Effector memory CD4-positive, alpha-beta T cell (primary cell): Measurements from ENCODE around the gene GDPGP1.

Experiments
- DNase-seq, 3 donors: peaks; one replicate each; pipeline ENCODE4 v3.0.0-alpha.2; 2020
- H3K27ac ChIP-seq: 2 replicates; pipeline ENCODE4 v1.7.0; 2013; ENCODE audit warnings: mild to moderate bottlenecking, low read length, moderate library complexity; ENCODE audit not compliant: insufficient read depth, poor library complexity, severe bottlenecking
- H3K27me3 ChIP-seq: replicated peaks from 2 replicates; pipeline ENCODE4 v1.7.0; 2013; ENCODE audit warnings: mild to moderate bottlenecking, low read length; ENCODE audit not compliant: insufficient read depth, control insufficient read depth, poor library complexity, severe bottlenecking
- H3K36me3 ChIP-seq: 2 replicates; pipeline ENCODE4 v1.7.0; 2013; ENCODE audit warnings: mild to moderate bottlenecking, low read length, moderate library complexity; ENCODE audit not compliant: control insufficient read depth, insufficient read depth
- H3K4me1 ChIP-seq: 2 replicates; pipeline ENCODE4 v1.7.0; 2013; ENCODE audit warnings: low read length, mild to moderate bottlenecking; ENCODE audit not compliant: control insufficient read depth, insufficient read depth, poor library complexity, severe bottlenecking
- H3K4me3 ChIP-seq: 2 replicates; pipeline ENCODE4 v1.7.0; 2013; ENCODE audit warnings: low read length, low read depth, mild to moderate bottlenecking; ENCODE audit not compliant: insufficient read depth, poor library complexity, severe bottlenecking
- H3K9me3 ChIP-seq: 2 replicates; pipeline ENCODE4 v1.7.0; 2013; ENCODE audit warnings: mild to moderate bottlenecking, low read length, moderate library complexity; ENCODE audit not compliant: control insufficient read depth

GDPGP1 gene

GRCh38 chr15:90205050-90205848 lies 28.8 kb upstream of the GDPGP1 start:
- Histone ChIP-seq H3K36me3 (no peaks in the 10 kb centered on the region), H3K9me3 (no peaks in the 10 kb centered on the region), H3K4me3 (no peak overlapping the region), H3K27me3 (no peaks in the 10 kb centered on the region), H3K27ac (no peak overlapping the region), H3K4me1 (peaks cover 20% of the 10 kb centered on the region)
- DNase-seq, result no peak

GRCh38 chr15:90205886-90206285 lies 28.1 kb upstream of the GDPGP1 start:
- no peaks in the 10 kb centered on the region for H3K27me3 ChIP-seq
- H3K27ac ChIP-seq, result no peak overlapping the region
- no peak for DNase-seq
- H3K4me1 ChIP-seq, result peaks cover 20% of the 10 kb centered on the region
- H3K36me3 ChIP-seq, result no peaks in the 10 kb centered on the region
- H3K4me3 ChIP-seq, result no peak overlapping the region
- no peaks in the 10 kb centered on the region for H3K9me3 ChIP-seq

DNA sequence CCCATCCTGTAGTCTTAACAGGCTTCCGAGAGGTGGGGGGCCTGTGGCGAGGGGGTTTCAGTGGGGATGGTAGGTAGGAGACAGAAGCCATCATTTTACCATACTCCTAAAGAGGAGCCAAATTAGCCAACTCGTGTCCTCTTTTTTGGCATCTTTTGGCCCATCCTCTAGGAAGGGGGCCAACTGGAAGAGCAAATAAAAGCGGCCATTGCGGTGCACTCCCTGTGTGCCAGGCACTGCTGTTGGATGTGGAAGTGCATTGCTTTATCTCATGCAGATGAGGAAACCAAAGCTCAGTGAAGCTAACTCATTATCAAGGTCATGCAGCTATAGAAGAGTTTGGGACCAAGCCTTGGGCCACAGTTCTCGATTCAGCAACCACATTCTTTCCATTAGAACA lies 26.8 kb upstream of the GDPGP1 start:
- Histone ChIP-seq H3K4me3 (no peak overlapping the region), H3K9me3 (no peaks in the 10 kb centered on the region), H3K36me3 (no peaks in the 10 kb centered on the region)

DNA sequence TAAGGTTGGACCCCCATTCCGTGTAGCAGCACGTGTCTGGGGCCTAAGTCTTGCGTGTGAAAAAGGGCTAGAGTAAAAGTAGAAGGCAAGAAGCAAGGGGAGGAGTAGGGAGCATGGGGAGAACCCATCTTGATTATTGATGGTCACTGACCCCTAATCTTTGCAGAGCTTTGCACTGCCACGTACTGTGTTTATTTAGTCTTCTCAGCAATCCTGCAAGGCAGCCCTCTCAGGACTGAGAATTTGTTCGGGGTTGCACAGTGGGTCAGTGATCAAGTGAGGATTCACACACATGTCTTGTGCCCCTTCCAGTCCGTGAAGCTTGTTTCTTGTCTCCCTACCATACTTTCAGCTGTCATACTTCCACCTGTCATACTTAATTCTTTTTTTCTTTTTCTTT lies 25.7 kb upstream of the GDPGP1 start:
- H3K4me1 ChIP-seq, result peaks cover 12% of the 10 kb centered on the region
- H3K27ac ChIP-seq, result no peak overlapping the region
- H3K36me3 ChIP-seq, result no peaks in the 10 kb centered on the region

More for the DNA sequence above, 26.8 kb upstream of the GDPGP1 start:
- peaks cover 23% of the 10 kb centered on the region for H3K4me1 ChIP-seq
- H3K27ac ChIP-seq, result no peak overlapping the region
- DNase-seq, result no peak
- no peaks in the 10 kb centered on the region for H3K27me3 ChIP-seq

GRCh38 chr15:90209591-90209990 lies 24.4 kb upstream of the GDPGP1 start:
- no peak for DNase-seq
- H3K36me3 ChIP-seq, result no peaks in the 10 kb centered on the region
- H3K27ac ChIP-seq, result no peak overlapping the region
- H3K4me1 ChIP-seq, result peaks cover 9% of the 10 kb centered on the region
- H3K4me3 ChIP-seq, result no peak overlapping the region
- no peaks in the 10 kb centered on the region for H3K27me3 ChIP-seq
- no peaks in the 10 kb centered on the region for H3K9me3 ChIP-seq

More for the DNA sequence above, 25.7 kb upstream of the GDPGP1 start:
- DNase-seq, result no peak
- Histone ChIP-seq H3K4me3 (no peak overlapping the region), H3K27me3 (no peaks in the 10 kb centered on the region), H3K9me3 (no peaks in the 10 kb centered on the region)

GRCh38 chr15:90210593-90210992 lies 23.4 kb upstream of the GDPGP1 start:
- Histone ChIP-seq H3K9me3 (no peaks in the 10 kb centered on the region), H3K36me3 (no peaks in the 10 kb centered on the region), H3K4me1 (peaks cover 9% of the 10 kb centered on the region), H3K27ac (no peak overlapping the region), H3K4me3 (no peak overlapping the region), H3K27me3 (no peaks in the 10 kb centered on the region)
- DNase-seq, result no peak

DNA sequence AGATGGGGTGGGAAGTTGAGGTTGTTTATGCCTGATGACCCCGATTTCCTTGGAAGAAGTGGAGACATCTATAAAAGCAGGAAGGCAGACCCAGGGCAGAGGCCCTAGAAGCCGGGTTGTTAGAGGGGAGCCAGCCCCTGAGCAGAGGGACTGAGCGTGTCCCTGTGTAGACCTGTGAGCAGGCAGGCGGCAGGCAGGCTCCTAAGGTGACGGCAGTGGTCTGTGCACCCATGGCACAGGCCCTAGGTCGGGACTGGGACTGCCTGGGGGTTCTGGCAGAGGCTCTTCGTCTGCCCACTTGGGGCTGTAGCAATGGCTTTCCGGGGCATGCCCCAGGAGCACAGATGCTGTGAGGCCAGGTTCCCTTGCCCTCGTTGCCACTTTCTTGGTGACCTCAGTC lies 23.0 kb upstream of the GDPGP1 start:
- no peak overlapping the region for H3K4me3 ChIP-seq

GRCh38 chr15:90211440-90212143 lies 22.4 kb upstream of the GDPGP1 start:
- Histone ChIP-seq H3K4me1 (peaks cover 9% of the 10 kb centered on the region), H3K36me3 (no peaks in the 10 kb centered on the region), H3K27me3 (no peaks in the 10 kb centered on the region), H3K27ac (no peak overlapping the region), H3K9me3 (no peaks in the 10 kb centered on the region), H3K4me3 (no peak overlapping the region)
- DNase-seq, result no peak

More for the DNA sequence above, 23.0 kb upstream of the GDPGP1 start:
- DNase-seq, result no peak
- Histone ChIP-seq H3K4me1 (peaks cover 9% of the 10 kb centered on the region), H3K9me3 (no peaks in the 10 kb centered on the region), H3K27me3 (no peaks in the 10 kb centered on the region), H3K36me3 (no peaks in the 10 kb centered on the region), H3K27ac (no peak overlapping the region)

DNA sequence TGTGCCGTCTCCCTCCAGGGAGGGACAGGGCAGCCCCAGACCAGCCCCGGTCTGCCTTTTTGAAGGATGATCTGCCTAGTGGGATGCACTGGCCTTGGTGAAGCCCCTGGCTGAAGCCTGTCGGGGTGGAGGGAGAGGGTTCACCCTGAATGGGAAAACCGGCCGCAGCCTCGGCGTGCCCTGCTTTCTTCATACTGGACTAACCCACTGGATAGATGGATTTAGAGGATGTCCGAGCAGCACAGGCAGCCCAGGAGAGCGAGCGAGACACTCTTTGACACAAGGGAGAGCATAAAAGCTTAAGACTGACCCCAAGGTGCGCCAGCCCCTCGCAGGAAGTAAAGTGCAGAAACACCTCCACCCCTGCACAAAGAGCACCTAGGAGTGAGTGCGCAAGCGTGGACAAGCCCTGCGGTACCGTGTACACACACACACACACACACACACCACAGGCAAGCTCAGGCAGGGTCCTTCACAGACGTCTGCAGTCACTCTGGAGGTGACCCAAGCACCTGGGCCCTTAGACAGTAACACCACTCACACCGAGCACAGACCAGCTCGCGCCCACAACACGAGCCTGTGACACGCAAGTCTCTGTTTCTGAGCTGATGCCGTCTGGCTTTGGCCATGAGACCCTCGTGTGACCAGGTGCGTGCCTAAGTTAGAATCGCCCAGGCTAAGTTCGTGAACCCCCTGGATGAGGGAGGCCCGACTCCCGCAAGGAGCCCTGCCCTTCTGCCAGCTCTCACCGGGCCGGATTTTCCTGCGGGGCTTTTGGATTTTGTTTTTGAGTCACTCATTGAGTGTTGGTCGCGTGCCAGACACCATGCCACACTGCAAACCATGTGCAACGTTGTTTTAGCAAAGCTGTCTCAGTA lies 21.5 kb upstream of the GDPGP1 start:
- no peak for DNase-seq
- Histone ChIP-seq H3K27me3 (no peaks in the 10 kb centered on the region), H3K9me3 (no peaks in the 10 kb centered on the region), H3K4me1 (peaks cover 9% of the 10 kb centered on the region), H3K4me3 (no peak overlapping the region), H3K36me3 (no peaks in the 10 kb centered on the region), H3K27ac (no peak overlapping the region)
